HEK293 (cell line): Measurements from ENCODE around the gene TPCN2.

ENCODE experiments used
- CTCF ChIA-PET: fragments of 350-600 bp; formaldehyde crosslinking; extraction: SDS; loops from one replicate; lab custom pipeline; 2021; ENCODE audit warnings: antibody characterized with exemption; lab: Yijun Ruan, JAX
- POLR2A ChIA-PET: fragments of 300-600 bp; formaldehyde crosslinking; extraction: SDS; loops from one replicate; lab custom pipeline; 2020; ENCODE audit warnings: antibody characterized with exemption, inconsistent platforms; lab: Yijun Ruan, JAX
- H3K27ac ChIP-seq: fragments of 200-500 bp; sonication (Bioruptor generic); 2 replicates; pipeline ENCODE4 v1.5.1; 2014; ENCODE audit warnings: low read depth, low read length, control low read depth, inconsistent platforms; ENCODE audit errors: extremely low read depth
- H3K36me3 ChIP-seq, 2 experiments: fragments of 200-500 bp in 1 of 2; sonication (Bioruptor generic) in 1 of 2; 1 replicate in 1 of 2; 2 replicates in 1 of 2; pipeline ENCODE4 v1.5.1; 2014 to 2017; ENCODE audit warnings: inconsistent platforms in 2 of 2, low read length in 2 of 2; ENCODE audit not compliant: control insufficient read depth in 2 of 2, insufficient read depth in 1 of 2
- H3K4me1 ChIP-seq: fragments of 200-500 bp; sonication (Bioruptor generic); 2 replicates; pipeline ENCODE4 v1.5.1; 2014; ENCODE audit warnings: mild to moderate bottlenecking, low read length, inconsistent platforms; ENCODE audit not compliant: control insufficient read depth, insufficient read depth
- H3K4me3 ChIP-seq: 2 replicates; pipeline ENCODE4 v1.5.1; 2011; ENCODE audit warnings: low read depth, mild to moderate bottlenecking, control low read depth, low read length, moderate library complexity
- H3K9me3 ChIP-seq: fragments of 200-500 bp; sonication (Bioruptor generic); 2 replicates; pipeline ENCODE4 v1.5.1; 2014; ENCODE audit warnings: low read depth, low read length, inconsistent platforms; ENCODE audit not compliant: control insufficient read depth, insufficient read depth
- GFI1B ChIP-seq: fragments of 450-650 bp; formaldehyde crosslinking; IDR thresholded peaks from 2 replicates; pipeline ENCODE4 v1.5.1; 2016; ENCODE audit warnings: missing biosample characterization, missing genetic modification characterization
- GLIS1 ChIP-seq: fragments of 450-650 bp; formaldehyde crosslinking; IDR thresholded peaks from 2 replicates; pipeline ENCODE4 v1.5.1; 2016; ENCODE audit warnings: missing biosample characterization, missing genetic modification characterization
- KLF1 ChIP-seq: fragments of 450-650 bp; formaldehyde crosslinking; IDR thresholded peaks from 2 replicates; pipeline ENCODE4 v1.5.1; 2016; ENCODE audit warnings: missing biosample characterization, missing genetic modification characterization
- KLF7 ChIP-seq: fragments of 450-650 bp; formaldehyde crosslinking; IDR thresholded peaks from 2 replicates; pipeline ENCODE4 v1.5.1; 2016; ENCODE audit warnings: missing biosample characterization, missing genetic modification characterization, borderline replicate concordance
- PBX3 ChIP-seq: sonication (generic); formaldehyde crosslinking; IDR thresholded peaks from 2 replicates; pipeline ENCODE4 v1.8.1; 2022; ENCODE audit warnings: mild to moderate bottlenecking, moderate library complexity, missing genetic modification reagents
- PRDM10 ChIP-seq: fragments of 450-650 bp; formaldehyde crosslinking; IDR thresholded peaks from 2 replicates; pipeline ENCODE4 v1.5.1; 2016; ENCODE audit warnings: missing biosample characterization, missing genetic modification characterization
- SALL2 ChIP-seq: fragments of 450-650 bp; formaldehyde crosslinking; IDR thresholded peaks from 2 replicates; pipeline ENCODE4 v1.5.0; 2017; ENCODE audit warnings: missing biosample characterization, mild to moderate bottlenecking, missing genetic modification characterization, borderline replicate concordance
- SP2 ChIP-seq: fragments of 450-650 bp; formaldehyde crosslinking; IDR thresholded peaks from 2 replicates; pipeline ENCODE4 v1.5.1; 2016; ENCODE audit warnings: missing biosample characterization, missing genetic modification characterization
- SP7 ChIP-seq: fragments of 450-650 bp; formaldehyde crosslinking; IDR thresholded peaks from 2 replicates; pipeline ENCODE4 v1.5.1; 2016; ENCODE audit warnings: missing biosample characterization, missing genetic modification characterization
- WT1 ChIP-seq: fragments of 450-650 bp; formaldehyde crosslinking; IDR thresholded peaks from 2 replicates; pipeline ENCODE4 v1.5.1; 2016; ENCODE audit warnings: missing biosample characterization, missing genetic modification characterization
- ZBTB17 ChIP-seq: fragments of 450-650 bp; formaldehyde crosslinking; IDR thresholded peaks from 2 replicates; pipeline ENCODE4 v1.5.1; 2016; ENCODE audit warnings: missing biosample characterization, missing genetic modification characterization
- ZFHX2 ChIP-seq: fragments of 450-650 bp; formaldehyde crosslinking; conservative IDR thresholded peaks from 2 replicates; pipeline ENCODE4 v1.5.1; 2016; ENCODE audit warnings: missing biosample characterization, missing genetic modification characterization
- ZFP69B ChIP-seq: fragments of 450-650 bp; formaldehyde crosslinking; IDR thresholded peaks from 2 replicates; pipeline ENCODE4 v1.5.1; 2016; ENCODE audit warnings: missing biosample characterization, missing genetic modification characterization
- ZNF10 ChIP-seq: fragments of 450-650 bp; formaldehyde crosslinking; IDR thresholded peaks from 2 replicates; pipeline ENCODE4 v1.5.1; 2017; ENCODE audit warnings: missing biosample characterization, missing genetic modification characterization
- ZNF146 ChIP-seq: fragments of 450-650 bp; formaldehyde crosslinking; IDR thresholded peaks from 2 replicates; pipeline ENCODE4 v1.5.1; 2016; ENCODE audit warnings: missing biosample characterization, missing genetic modification characterization
- ZNF155 ChIP-seq: fragments of 450-650 bp; formaldehyde crosslinking; IDR thresholded peaks from 2 replicates; pipeline ENCODE4 v1.5.1; 2016; ENCODE audit warnings: missing biosample characterization, missing genetic modification characterization
- ZNF221 ChIP-seq: fragments of 450-650 bp; formaldehyde crosslinking; IDR thresholded peaks from 2 replicates; pipeline ENCODE4 v1.5.1; 2017; ENCODE audit warnings: missing biosample characterization, missing genetic modification characterization, borderline replicate concordance
- ZNF311 ChIP-seq: fragments of 450-650 bp; formaldehyde crosslinking; IDR thresholded peaks from 2 replicates; pipeline ENCODE4 v1.5.1; 2017; ENCODE audit warnings: missing biosample characterization, missing genetic modification characterization, borderline replicate concordance
- ZNF391 ChIP-seq: fragments of 450-650 bp; formaldehyde crosslinking; IDR thresholded peaks from 2 replicates; pipeline ENCODE4 v1.5.1; 2016; ENCODE audit warnings: low read depth, missing biosample characterization, missing genetic modification characterization, borderline replicate concordance
- ZNF404 ChIP-seq: fragments of 450-650 bp; formaldehyde crosslinking; IDR thresholded peaks from 2 replicates; pipeline ENCODE4 v1.5.1; 2017; ENCODE audit warnings: missing biosample characterization, missing genetic modification characterization
- ZNF514 ChIP-seq: fragments of 450-650 bp; formaldehyde crosslinking; IDR thresholded peaks from 2 replicates; pipeline ENCODE4 v1.5.1; 2016; ENCODE audit warnings: missing biosample characterization, missing genetic modification characterization
- ZNF561 ChIP-seq: fragments of 450-650 bp; IDR thresholded peaks from 2 replicates; pipeline ENCODE4 v1.5.1; 2018; ENCODE audit warnings: missing biosample characterization, missing genetic modification characterization, borderline replicate concordance
- ZNF580 ChIP-seq: fragments of 450-650 bp; formaldehyde crosslinking; IDR thresholded peaks from 2 replicates; pipeline ENCODE4 v1.5.1; 2016; ENCODE audit warnings: missing biosample characterization, missing genetic modification characterization
- ZNF585B ChIP-seq: fragments of 450-650 bp; formaldehyde crosslinking; IDR thresholded peaks from 2 replicates; pipeline ENCODE4 v1.5.1; 2016; ENCODE audit warnings: missing biosample characterization, missing genetic modification characterization
- ZNF623 ChIP-seq: fragments of 450-650 bp; formaldehyde crosslinking; IDR thresholded peaks from 2 replicates; pipeline ENCODE4 v1.5.1; 2016; ENCODE audit warnings: missing biosample characterization, missing genetic modification characterization
- ZNF677 ChIP-seq: fragments of 450-650 bp; IDR thresholded peaks from 2 replicates; pipeline ENCODE4 v1.5.0; 2018; ENCODE audit warnings: missing biosample characterization, mild to moderate bottlenecking, missing genetic modification characterization, moderate library complexity
- ZNF768 ChIP-seq: fragments of 450-650 bp; formaldehyde crosslinking; IDR thresholded peaks from 2 replicates; pipeline ENCODE4 v1.5.1; 2018; ENCODE audit warnings: missing biosample characterization, mild to moderate bottlenecking, missing genetic modification characterization
- ZNF785 ChIP-seq: fragments of 450-650 bp; formaldehyde crosslinking; IDR thresholded peaks from 2 replicates; pipeline ENCODE4 v1.5.1; 2016; ENCODE audit warnings: missing biosample characterization, missing genetic modification characterization

Gene TPCN2

GRCh38 chr11:69129053-69129452, 80.3 kb downstream of the TPCN2 start:
- H3K36me3 ChIP-seq: no peaks in the 10 kb centered on the region
- POLR2A ChIA-PET: no interaction called here
- no peak overlapping the region for H3K27ac ChIP-seq
- H3K4me1 ChIP-seq: no peaks in the 10 kb centered on the region
- no peak for TF ChIP-seq ZNF585B (tag by site-specific recombination)
- TF ChIP-seq ZNF146 (tag by site-specific recombination): peak; percentile 87
- H3K9me3 ChIP-seq: no peaks in the 10 kb centered on the region
- H3K4me3 ChIP-seq: no peak overlapping the region
- CTCF ChIA-PET: no interaction called here

GRCh38 chr11:69129647-69130046, 80.9 kb downstream of the TPCN2 start:
- H3K27ac ChIP-seq: no peak overlapping the region
- H3K4me1 ChIP-seq: no peaks in the 10 kb centered on the region
- no peaks in the 10 kb centered on the region for H3K36me3 ChIP-seq
- H3K9me3 ChIP-seq: no peaks in the 10 kb centered on the region
- TF ChIP-seq ZNF391 (tag by site-specific recombination) (no peak), ZNF561 (no peak), ZNF768 (tag by site-specific recombination) (no peak), PBX3 (no peak), ZNF404 (tag by site-specific recombination) (no peak), ZNF677 (tag by site-specific recombination) (no peak), KLF1 (tag by site-specific recombination) (no peak), SP2 (no peak), WT1 (tag by site-specific recombination) (no peak), GFI1B (tag by site-specific recombination) (no peak), ZNF785 (no peak), SP7 (tag by site-specific recombination) (no peak), ZBTB17 (no peak), ZNF514 (no peak), ZNF623 (tag by site-specific recombination) (no peak), ZNF155 (tag by site-specific recombination) (no peak), ZFP69B (tag by site-specific recombination) (no peak), KLF7 (tag by site-specific recombination) (no peak), PRDM10 (tag by site-specific recombination) (no peak)
- ChIA-PET POLR2A (no interaction called here), CTCF (interaction anchor here (1.2 kb wide), 1 partner anchor 11 kb away, joined by 4 read pairs; no protein-coding TSS in a partner anchor)
- no peak overlapping the region for H3K4me3 ChIP-seq

GRCh38 chr11:69130654-69131053, 81.9 kb downstream of the TPCN2 start:
- Histone ChIP-seq H3K9me3 (no peaks in the 10 kb centered on the region), H3K36me3 (no peaks in the 10 kb centered on the region), H3K4me3 (no peak overlapping the region), H3K27ac (no peak overlapping the region), H3K4me1 (no peaks in the 10 kb centered on the region)
- CTCF ChIA-PET: interaction anchor here (0.5 to 2.3 kb wide), 20 partner anchors 10 to 526 kb away, joined by 3 to 13 read pairs (median 4); no protein-coding TSS in a partner anchor
- POLR2A ChIA-PET: no interaction called here
- TF ChIP-seq SALL2 (tag by site-specific recombination) (no peak), ZNF155 (tag by site-specific recombination) (no peak), ZNF311 (tag by site-specific recombination) (no peak), ZFHX2 (tag by site-specific recombination) (no peak), GLIS1 (tag by site-specific recombination) (no peak), ZNF221 (tag by site-specific recombination) (no peak), SP7 (tag by site-specific recombination) (no peak), ZNF10 (no peak), ZNF580 (tag by site-specific recombination) (no peak), PBX3 (no peak)
